ENCODE data around the gene UBN1.

UBN1 gene

GRCh38 chr16:4860727-4861342 lies 13.6 kb downstream of the UBN1 start:
- no peak for DNase-seq

GRCh38 chr16:4862639-4863038 lies 15.4 kb downstream of the UBN1 start:
- no peak for DNase-seq

- no peak for DNase-seq
Observed at GRCh38 chr16:4864728-4865127, 17.4 kb downstream of the UBN1 start.

GRCh38 chr16:4865231-4865860 lies 18.1 kb downstream of the UBN1 start:
- no peak for DNase-seq

GRCh38 chr16:4866586-4866985 lies 19.3 kb downstream of the UBN1 start:
- no peak for DNase-seq

- DNase-seq, result no peak
Observed at GRCh38 chr16:4868026-4868425, 20.7 kb downstream of the UBN1 start.

- DNase-seq, result no peak
Observed at GRCh38 chr16:4868535-4868934, 21.3 kb downstream of the UBN1 start.

- DNase-seq, result no peak
Observed at GRCh38 chr16:4869147-4869805, 22.0 kb downstream of the UBN1 start.

GRCh38 chr16:4870138-4870671 lies 22.9 kb downstream of the UBN1 start:
- no peak for DNase-seq

GRCh38 chr16:4871071-4871470 lies 23.8 kb downstream of the UBN1 start:
- no peak for DNase-seq

GRCh38 chr16:4873091-4873490 lies 25.8 kb downstream of the UBN1 start:
- no peak for DNase-seq

GRCh38 chr16:4874666-4875065 lies 27.4 kb downstream of the UBN1 start:
- no peak for DNase-seq

- DNase-seq, result no peak
Observed at GRCh38 chr16:4876646-4877379, 29.5 kb downstream of the UBN1 start.

- no peak for DNase-seq
Observed at GRCh38 chr16:4877380-4877685, 30.1 kb downstream of the UBN1 start.

GRCh38 chr16:4879049-4879448 lies 31.8 kb downstream of the UBN1 start:
- no peak for DNase-seq

- no peak for DNase-seq
Observed at GRCh38 chr16:4880006-4880580, 32.8 kb downstream of the UBN1 start.

GRCh38 chr16:4882000-4882632 lies 34.8 kb downstream of the UBN1 start:
- no peak for DNase-seq

GRCh38 chr16:4882633-4883285 lies 35.5 kb downstream of the UBN1 start:
- DNase-seq, result no peak

- DNase-seq, result no peak
Observed at GRCh38 chr16:4883501-4883900, 36.2 kb downstream of the UBN1 start.

GRCh38 chr16:4884209-4884608 lies 36.9 kb downstream of the UBN1 start:
- DNase-seq, result no peak

GRCh38 chr16:4884972-4885874 lies 37.9 kb downstream of the UBN1 start:
- no peak for DNase-seq
